Keratinocyte (primary cell): Measurements from ENCODE around the gene LLGL1.

Experiments
- EZH2 ChIP-seq: IDR thresholded peaks from one replicate; pipeline ENCODE4 v1.6.1; 2012; ENCODE audit warnings: inconsistent platforms, mild to moderate bottlenecking, low read length, moderate library complexity
- TF ChIP-seq, protein P1 (sequence below), 3 experiments: IDR thresholded peaks in 1 of 3; conservative IDR thresholded peaks in 1 of 3; optimal IDR thresholded peaks in 1 of 3; 2 replicates in 2 of 3; 3 replicates in 1 of 3; pipeline versions ENCODE3 to v1.5.1; 2011; ENCODE audit warnings: low read length in 3 of 3, mild to moderate bottlenecking in 3 of 3, moderate library complexity in 2 of 3, control low read depth in 1 of 3, inconsistent platforms in 1 of 3; ENCODE audit not compliant: insufficient read depth in 2 of 3; ENCODE audit errors: extremely low read depth in 1 of 3

GRCh38 chr17:18262641-18263040, 37.2 kb downstream of the LLGL1 start:
- TF ChIP-seq, protein P1, sequence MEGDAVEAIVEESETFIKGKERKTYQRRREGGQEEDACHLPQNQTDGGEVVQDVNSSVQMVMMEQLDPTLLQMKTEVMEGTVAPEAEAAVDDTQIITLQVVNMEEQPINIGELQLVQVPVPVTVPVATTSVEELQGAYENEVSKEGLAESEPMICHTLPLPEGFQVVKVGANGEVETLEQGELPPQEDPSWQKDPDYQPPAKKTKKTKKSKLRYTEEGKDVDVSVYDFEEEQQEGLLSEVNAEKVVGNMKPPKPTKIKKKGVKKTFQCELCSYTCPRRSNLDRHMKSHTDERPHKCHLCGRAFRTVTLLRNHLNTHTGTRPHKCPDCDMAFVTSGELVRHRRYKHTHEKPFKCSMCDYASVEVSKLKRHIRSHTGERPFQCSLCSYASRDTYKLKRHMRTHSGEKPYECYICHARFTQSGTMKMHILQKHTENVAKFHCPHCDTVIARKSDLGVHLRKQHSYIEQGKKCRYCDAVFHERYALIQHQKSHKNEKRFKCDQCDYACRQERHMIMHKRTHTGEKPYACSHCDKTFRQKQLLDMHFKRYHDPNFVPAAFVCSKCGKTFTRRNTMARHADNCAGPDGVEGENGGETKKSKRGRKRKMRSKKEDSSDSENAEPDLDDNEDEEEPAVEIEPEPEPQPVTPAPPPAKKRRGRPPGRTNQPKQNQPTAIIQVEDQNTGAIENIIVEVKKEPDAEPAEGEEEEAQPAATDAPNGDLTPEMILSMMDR (optimal IDR thresholded peaks at IDR 0.05 in 1 of 3, IDR thresholded peaks at IDR 0.05 in 1 of 3, conservative IDR thresholded peaks at IDR 0.05 in 1 of 3; ENCODE audit: extremely low read depth in 1 of 3, insufficient read depth in 2 of 3, low read length in 3 of 3) = no peak
- TF ChIP-seq EZH2 = no peak
